HCT116 (cell line): ENCODE results near the gene KCNH6.

Experiments
- CEBPB ChIP-seq: IDR thresholded peaks from 2 replicates; pipeline ENCODE4 v1.6.1; 2012; ENCODE audit warnings: low read depth
- CTCF ChIP-seq, 3 experiments: fragments of 200-600 bp in 1 of 3; sonication (generic) in 1 of 3; IDR thresholded peaks in 2 of 3; conservative IDR thresholded peaks in 1 of 3; 2 replicates each; pipeline ENCODE4 v1.5.1; 2012 to 2017; ENCODE audit warnings: low read depth in 2 of 3, low read length in 2 of 3, antibody characterized with exemption in 1 of 3, borderline replicate concordance in 1 of 3, control low read depth in 1 of 3, mild to moderate bottlenecking in 1 of 3, mixed read lengths in 1 of 3, mixed run types in 1 of 3, moderate library complexity in 1 of 3; ENCODE audit not compliant: insufficient read depth in 1 of 3
- POLR2A ChIP-seq: IDR thresholded peaks from 2 replicates; pipeline ENCODE4 v1.7.0; 2011; ENCODE audit warnings: borderline replicate concordance; ENCODE audit not compliant: insufficient read depth, insufficient read length; ENCODE audit errors: extremely low read depth
- POLR2AphosphoS5 ChIP-seq: IDR thresholded peaks from 2 replicates; pipeline ENCODE4 v1.6.1; 2011; ENCODE audit warnings: mild to moderate bottlenecking, low read depth, low read length, moderate library complexity
- SP1 ChIP-seq: IDR thresholded peaks from 2 replicates; pipeline ENCODE4 v1.6.1; 2012; ENCODE audit warnings: low read depth
- ZNF274 ChIP-seq: fragments of 200-500 bp; sonication (Bioruptor generic); IDR thresholded peaks from 2 replicates; pipeline ENCODE4 v1.6.1; 2014; ENCODE audit warnings: mild to moderate bottlenecking, low read depth, low read length, inconsistent platforms

- TF ChIP-seq SP1 (no peak), CTCF (IDR thresholded peaks at IDR 0.05 in 2 of 3, conservative IDR thresholded peaks at IDR 0.05 in 1 of 3; ENCODE audit: borderline replicate concordance in 1 of 3, insufficient read depth in 1 of 3, low read depth in 2 of 3, low read length in 2 of 3) (no peak), POLR2AphosphoS5 (no peak), POLR2A (no peak), CEBPB (no peak), ZNF274 (no peak)
Observed at GRCh38 chr17:63491977-63492618, 31.1 kb upstream of the KCNH6 start.
